HEK293T (cell line): ENCODE results near the gene PCNX1.

Experiments used
- FOXA1 ChIP-seq: fragments of 450-650 bp; IDR thresholded peaks from 2 replicates; pipeline ENCODE4 v1.6.1; 2016; ENCODE audit warnings: mild to moderate bottlenecking
- FOXM1 ChIP-seq: fragments of 450-650 bp; IDR thresholded peaks from 2 replicates; pipeline ENCODE4 v1.6.1; 2017; ENCODE audit warnings: mild to moderate bottlenecking, borderline replicate concordance

GRCh38 chr14:70934502-70935134 is 27.4 kb downstream of the PCNX1 start:
- TF ChIP-seq FOXA1, result no peak
- TF ChIP-seq FOXM1, result no peak
